ENCODE data around the gene LNPEP.
A peak's percentile ranks its signal among the peaks of the same experiment; 100 is the strongest.

The LNPEP gene

DNA sequence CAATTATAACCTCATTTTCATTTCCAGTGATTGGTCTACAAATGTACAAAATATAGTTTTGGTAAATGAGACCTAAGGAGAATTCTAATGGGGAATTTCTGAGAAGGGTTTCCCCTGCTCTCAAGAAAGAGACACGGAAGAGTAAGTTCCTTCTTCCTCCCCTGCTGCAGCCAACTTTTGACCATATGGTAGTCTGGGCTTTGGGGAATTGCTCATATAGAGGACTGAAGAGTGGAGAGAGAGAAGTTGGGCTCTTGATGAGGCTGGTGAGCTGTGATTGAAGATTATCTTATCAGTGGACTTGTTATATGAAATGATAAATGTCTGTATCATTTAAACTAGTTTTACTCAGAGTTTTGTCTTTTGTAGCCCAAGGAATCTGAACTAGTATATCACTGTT, 4.3 kb upstream of the LNPEP start:
- no CpG with 5 or more reads among the region's 1 CpG for WGBS (ENCODE audit: extremely low coverage, insufficient coverage, insufficient read length)
- no peak overlapping the region for H2BK12ac ChIP-seq (ENCODE audit: low read length)
- H3K23ac ChIP-seq (ENCODE audit: low read length): no peak overlapping the region
- no peak overlapping the region for H2BK120ac ChIP-seq (ENCODE audit: insufficient read depth, low read length, poor library complexity)
- H3K36me3 ChIP-seq (ENCODE audit: control insufficient read depth in 1 of 2, insufficient read depth in 2 of 2, low read length in 2 of 2): no peaks in the 10 kb centered on the region
- DNase-seq: no peak
- H3K27me3 ChIP-seq (ENCODE audit: insufficient read depth, low read length): no peaks in the 10 kb centered on the region
- no peak overlapping the region for H2AFZ ChIP-seq (ENCODE audit: insufficient read depth, low read length, poor library complexity)
- no peak overlapping the region for H3K18ac ChIP-seq (ENCODE audit: low read length)
- no peak overlapping the region for H3K9ac ChIP-seq (ENCODE audit: low read length)
- H2BK5ac ChIP-seq (ENCODE audit: low read depth, low read length, poor library complexity): no peak overlapping the region
- no peak overlapping the region for H3K4ac ChIP-seq (ENCODE audit: low read depth, low read length)
- no peak overlapping the region for H3K14ac ChIP-seq (ENCODE audit: low read length)
- no peak overlapping the region for H3K4me3 ChIP-seq (ENCODE audit: low read depth, low read length)
- H3K4me1 ChIP-seq (ENCODE audit: control insufficient read depth in 1 of 2, insufficient read depth in 2 of 2, low read length in 2 of 2): no peaks in the 10 kb centered on the region
- H3K27ac ChIP-seq (ENCODE audit: low read depth, low read length): no peak overlapping the region
- no peak overlapping the region for H4K12ac ChIP-seq (ENCODE audit: low read depth, low read length)
- H4K8ac ChIP-seq (ENCODE audit: low read depth, low read length): no peak overlapping the region
- no peak overlapping the region for H4K91ac ChIP-seq (ENCODE audit: low read depth, low read length)
- H3K79me2 ChIP-seq (ENCODE audit: control insufficient read depth, insufficient read depth, low read length, poor library complexity): peaks cover 8% of the 10 kb centered on the region
- H3K4me2 ChIP-seq (ENCODE audit: low read length): no peak overlapping the region
- H3K79me1 ChIP-seq (ENCODE audit: low read length): peaks cover 16% of the 10 kb centered on the region
- H3K9me3 ChIP-seq (ENCODE audit: insufficient read depth, low read depth, low read length): no peaks in the 10 kb centered on the region
- H2AK5ac ChIP-seq (ENCODE audit: low read length): no peak overlapping the region

GRCh38 chr5:96932026-96932425, 3.9 kb upstream of the LNPEP start:
- no peak overlapping the region for H3K4ac ChIP-seq (ENCODE audit: low read depth, low read length)
- H2BK5ac ChIP-seq (ENCODE audit: low read depth, low read length, poor library complexity): no peak overlapping the region
- H3K4me2 ChIP-seq (ENCODE audit: low read length): no peak overlapping the region
- peaks cover 16% of the 10 kb centered on the region for H3K79me1 ChIP-seq (ENCODE audit: low read length)
- no peak overlapping the region for H2AK5ac ChIP-seq (ENCODE audit: low read length)
- no peak overlapping the region for H4K12ac ChIP-seq (ENCODE audit: low read depth, low read length)
- WGBS (ENCODE audit: extremely low coverage, insufficient coverage, insufficient read length): no CpG with 5 or more reads among the region's 5 CpGs
- no peak overlapping the region for H2AFZ ChIP-seq (ENCODE audit: insufficient read depth, low read length, poor library complexity)
- H3K27ac ChIP-seq (ENCODE audit: low read depth, low read length): no peak overlapping the region
- no peak overlapping the region for H3K23ac ChIP-seq (ENCODE audit: low read length)
- no peak overlapping the region for H3K4me3 ChIP-seq (ENCODE audit: low read depth, low read length)
- no peaks in the 10 kb centered on the region for H3K9me3 ChIP-seq (ENCODE audit: insufficient read depth, low read depth, low read length)
- H4K91ac ChIP-seq (ENCODE audit: low read depth, low read length): no peak overlapping the region
- H3K36me3 ChIP-seq (ENCODE audit: control insufficient read depth in 1 of 2, insufficient read depth in 2 of 2, low read length in 2 of 2): no peaks in the 10 kb centered on the region
- no peaks in the 10 kb centered on the region for H3K4me1 ChIP-seq (ENCODE audit: control insufficient read depth in 1 of 2, insufficient read depth in 2 of 2, low read length in 2 of 2)
- H3K9ac ChIP-seq (ENCODE audit: low read length): no peak overlapping the region
- DNase-seq: no peak
- H3K18ac ChIP-seq (ENCODE audit: low read length): no peak overlapping the region
- H4K8ac ChIP-seq (ENCODE audit: low read depth, low read length): no peak overlapping the region
- H3K79me2 ChIP-seq (ENCODE audit: control insufficient read depth, insufficient read depth, low read length, poor library complexity): peaks cover 10% of the 10 kb centered on the region
- H2BK120ac ChIP-seq (ENCODE audit: insufficient read depth, low read length, poor library complexity): no peak overlapping the region
- no peak overlapping the region for H2BK12ac ChIP-seq (ENCODE audit: low read length)
- no peaks in the 10 kb centered on the region for H3K27me3 ChIP-seq (ENCODE audit: insufficient read depth, low read length)
- H3K14ac ChIP-seq (ENCODE audit: low read length): no peak overlapping the region

DNA sequence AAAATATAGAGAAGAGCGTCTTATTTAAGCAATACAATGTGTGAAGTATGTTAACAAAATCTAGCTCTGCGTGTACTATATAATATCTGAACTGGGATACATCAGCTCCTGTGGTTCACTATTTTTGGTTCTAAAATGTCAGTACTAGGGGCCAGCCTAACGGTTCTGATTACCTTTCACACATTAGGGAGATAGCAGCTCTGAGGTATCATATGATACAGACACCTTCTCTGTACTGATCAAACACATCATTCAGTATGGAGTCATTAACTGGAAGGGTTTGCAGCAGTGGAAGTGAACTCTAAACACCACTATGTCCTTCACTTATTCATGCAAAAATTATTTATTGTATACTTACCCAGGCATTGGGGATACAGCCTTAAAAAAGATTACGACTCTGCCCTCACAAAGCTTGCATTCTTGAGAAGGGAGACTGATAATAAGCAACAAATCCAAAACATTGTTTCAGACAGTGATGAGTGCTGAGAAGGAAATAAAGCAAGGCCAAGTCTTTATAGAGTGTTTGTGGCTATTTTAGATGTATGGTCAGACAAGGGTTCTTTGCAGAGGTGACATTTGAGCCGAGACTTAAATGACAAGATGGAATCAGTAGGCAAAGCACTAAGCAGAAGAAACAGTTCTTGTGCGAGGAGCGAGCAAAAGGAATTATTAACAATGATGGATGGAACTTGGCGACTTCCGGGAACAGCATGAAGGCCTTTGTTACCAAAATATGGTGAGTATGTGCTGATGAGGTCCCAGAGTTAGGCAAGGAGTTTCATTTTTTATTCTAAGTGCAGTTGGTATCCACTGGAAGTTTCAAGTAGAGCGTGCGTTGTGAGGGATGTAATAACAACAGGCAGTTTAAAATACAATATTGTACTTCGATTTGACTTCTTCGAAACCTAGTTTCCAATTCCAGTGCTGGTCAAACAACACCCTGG, 1.8 kb upstream of the LNPEP start:
- no CpG with 5 or more reads among the region's 13 CpGs for WGBS (ENCODE audit: extremely low coverage, insufficient coverage, insufficient read length)
- peaks cover 16% of the 10 kb centered on the region for H3K79me1 ChIP-seq (ENCODE audit: low read length)
- peak overlapping the region; percentile 6 for H3K18ac ChIP-seq (ENCODE audit: low read length)

DNA sequence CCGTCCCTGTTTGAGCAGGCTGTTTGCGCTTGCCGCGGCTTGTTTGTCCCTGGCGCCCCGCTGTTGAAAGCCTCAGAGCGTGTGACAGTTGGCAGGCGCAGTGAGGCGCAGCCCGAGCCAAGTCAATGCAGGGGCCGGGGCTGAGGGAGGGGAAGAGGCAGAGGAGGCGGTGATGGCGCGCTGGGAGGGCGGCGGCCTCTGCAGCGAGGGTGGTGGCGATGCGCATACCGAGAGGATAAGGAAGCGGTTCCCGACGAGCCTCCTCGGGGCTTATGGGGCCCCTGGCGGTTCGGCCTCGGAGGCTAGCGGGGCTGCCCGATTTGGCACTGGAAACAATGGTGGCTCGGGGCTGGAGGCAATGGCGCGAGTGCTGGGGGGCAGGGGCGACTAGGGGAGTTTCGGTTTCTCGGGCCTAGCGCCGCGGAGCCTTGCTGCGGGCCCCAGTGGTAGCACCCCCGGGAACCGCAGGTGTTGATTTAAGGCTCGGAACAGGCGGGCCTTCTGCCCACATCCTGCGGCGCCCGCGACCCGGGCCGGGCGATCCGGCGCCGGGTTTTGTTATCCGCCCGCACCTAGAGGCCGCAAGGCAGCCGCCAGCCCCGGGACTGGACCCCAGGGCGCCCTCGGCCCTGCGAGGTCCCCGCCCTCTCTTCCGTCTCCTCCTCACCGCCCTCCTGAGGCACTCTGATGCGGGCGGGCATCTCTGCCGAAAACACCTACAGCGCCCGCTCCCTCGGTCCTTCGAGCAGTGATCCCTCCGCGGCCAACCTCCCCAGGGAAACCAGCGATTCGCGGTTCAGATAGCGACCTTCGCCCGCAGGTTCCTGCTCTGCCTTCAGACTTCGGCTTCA, 947 bp upstream of the LNPEP start:
- peak overlapping the region; percentile 58 for H2BK5ac ChIP-seq (ENCODE audit: low read depth, low read length, poor library complexity)
- H3K14ac ChIP-seq (ENCODE audit: low read length): peak overlapping the region; percentile 78
- H3K79me1 ChIP-seq (ENCODE audit: low read length): peaks cover 16% of the 10 kb centered on the region
- peaks cover 10% of the 10 kb centered on the region for H3K79me2 ChIP-seq (ENCODE audit: control insufficient read depth, insufficient read depth, low read length, poor library complexity)
- WGBS (ENCODE audit: extremely low coverage, insufficient coverage, insufficient read length): no CpG with 5 or more reads among the region's 80 CpGs
- no peak overlapping the region for H2AK5ac ChIP-seq (ENCODE audit: low read length)
- H3K23ac ChIP-seq (ENCODE audit: low read length): no peak overlapping the region
- H2BK120ac ChIP-seq (ENCODE audit: insufficient read depth, low read length, poor library complexity): peak overlapping the region; percentile 71
- no peaks in the 10 kb centered on the region for H3K27me3 ChIP-seq (ENCODE audit: insufficient read depth, low read length)
- DNase-seq: peak; percentile 98
- peak overlapping the region; percentile 88 for H3K27ac ChIP-seq (ENCODE audit: low read depth, low read length)
- H3K9me3 ChIP-seq (ENCODE audit: insufficient read depth, low read depth, low read length): no peaks in the 10 kb centered on the region
- H3K4ac ChIP-seq (ENCODE audit: low read depth, low read length): peak overlapping the region; percentile 34
- H3K4me3 ChIP-seq (ENCODE audit: low read depth, low read length): peak overlapping the region; percentile 91
- no peaks in the 10 kb centered on the region for H3K36me3 ChIP-seq (ENCODE audit: control insufficient read depth in 1 of 2, insufficient read depth in 2 of 2, low read length in 2 of 2)
- H2AFZ ChIP-seq (ENCODE audit: insufficient read depth, low read length, poor library complexity): peak overlapping the region; percentile 80
- peak overlapping the region; percentile 88 for H3K4me2 ChIP-seq (ENCODE audit: low read length)
- peak overlapping the region; percentile 85 for H4K91ac ChIP-seq (ENCODE audit: low read depth, low read length)
- H3K18ac ChIP-seq (ENCODE audit: low read length): peak overlapping the region; percentile 86
- no peaks in the 10 kb centered on the region for H3K4me1 ChIP-seq (ENCODE audit: control insufficient read depth in 1 of 2, insufficient read depth in 2 of 2, low read length in 2 of 2)
- H3K9ac ChIP-seq (ENCODE audit: low read length): peak overlapping the region; percentile 70
- H2BK12ac ChIP-seq (ENCODE audit: low read length): peak overlapping the region; percentile 90
- peak overlapping the region; percentile 71 for H4K12ac ChIP-seq (ENCODE audit: low read depth, low read length)
- peak overlapping the region; percentile 79 for H4K8ac ChIP-seq (ENCODE audit: low read depth, low read length)

More for the DNA sequence above, 1.8 kb upstream of the LNPEP start:
- DNase-seq: no peak
- Histone ChIP-seq H3K9me3 (ENCODE audit: insufficient read depth, low read depth, low read length) (no peaks in the 10 kb centered on the region), H2AK5ac (ENCODE audit: low read length) (no peak overlapping the region), H3K4me3 (ENCODE audit: low read depth, low read length) (peak overlapping the region; percentile 74), H4K91ac (ENCODE audit: low read depth, low read length) (peak overlapping the region; percentile 80), H2BK120ac (ENCODE audit: insufficient read depth, low read length, poor library complexity) (no peak overlapping the region), H3K4me1 (ENCODE audit: control insufficient read depth in 1 of 2, insufficient read depth in 2 of 2, low read length in 2 of 2) (no peaks in the 10 kb centered on the region), H3K36me3 (ENCODE audit: control insufficient read depth in 1 of 2, insufficient read depth in 2 of 2, low read length in 2 of 2) (no peaks in the 10 kb centered on the region), H2BK12ac (ENCODE audit: low read length) (no peak overlapping the region), H3K4me2 (ENCODE audit: low read length) (peak overlapping the region; percentile 88), H4K8ac (ENCODE audit: low read depth, low read length) (peak overlapping the region; percentile 45), H2AFZ (ENCODE audit: insufficient read depth, low read length, poor library complexity) (peak overlapping the region; percentile 19), H3K14ac (ENCODE audit: low read length) (peak overlapping the region; percentile 47), H3K79me2 (ENCODE audit: control insufficient read depth, insufficient read depth, low read length, poor library complexity) (peaks cover 10% of the 10 kb centered on the region), H3K23ac (ENCODE audit: low read length) (no peak overlapping the region), H2BK5ac (ENCODE audit: low read depth, low read length, poor library complexity) (peak overlapping the region; percentile 34), H3K27ac (ENCODE audit: low read depth, low read length) (peak overlapping the region; percentile 74), H3K27me3 (ENCODE audit: insufficient read depth, low read length) (no peaks in the 10 kb centered on the region), H4K12ac (ENCODE audit: low read depth, low read length) (no peak overlapping the region), H3K4ac (ENCODE audit: low read depth, low read length) (no peak overlapping the region), H3K9ac (ENCODE audit: low read length) (no peak overlapping the region)
